Hematopoietic multipotent progenitor cell treated with erythropoietin and hydrocortisone succinate and interleukin-3 and kit ligand, for 6 days (in vitro differentiated cells): ENCODE measurements around the gene CDK19.

Experiments used
- DNase-seq: peaks from one replicate; pipeline ENCODE4 v3.0.0-alpha.2; 2015

The CDK19 gene

DNA sequence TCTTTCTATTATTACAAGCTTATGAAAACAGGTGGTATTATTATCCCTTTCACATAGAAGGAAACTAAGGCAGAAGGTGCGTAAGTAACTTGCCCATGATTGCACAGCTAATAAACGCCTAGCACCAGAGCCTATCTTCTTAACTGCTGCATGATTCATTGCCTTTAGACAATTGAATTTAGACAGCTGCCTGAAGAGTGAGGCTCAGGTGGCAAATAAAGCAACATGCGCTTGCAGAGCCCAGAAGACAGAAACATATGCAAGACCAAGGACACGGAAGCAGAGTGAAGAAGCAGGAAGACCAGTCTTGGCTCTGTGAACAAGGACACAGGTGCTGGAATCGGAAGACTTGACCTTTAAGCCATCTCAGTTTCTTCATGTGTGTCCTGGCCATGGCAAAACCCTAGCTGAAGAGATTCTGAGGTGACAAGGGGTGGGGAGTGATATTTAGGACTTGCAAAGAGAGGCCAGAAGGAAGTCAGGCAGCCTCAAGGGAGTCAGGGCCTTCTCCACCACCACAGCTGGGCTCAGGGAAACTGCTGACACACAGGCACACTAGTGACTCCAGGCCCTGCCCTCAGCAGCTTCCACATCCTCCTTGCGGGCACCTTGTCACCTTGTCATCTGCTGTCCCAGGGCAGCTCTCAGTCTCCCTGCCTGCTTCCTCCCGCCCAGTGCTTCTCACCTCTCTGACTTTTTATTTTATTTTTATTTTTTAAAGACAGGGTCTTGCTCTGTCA lies 247.1 kb downstream of the CDK19 start:
- no peak for DNase-seq

DNA sequence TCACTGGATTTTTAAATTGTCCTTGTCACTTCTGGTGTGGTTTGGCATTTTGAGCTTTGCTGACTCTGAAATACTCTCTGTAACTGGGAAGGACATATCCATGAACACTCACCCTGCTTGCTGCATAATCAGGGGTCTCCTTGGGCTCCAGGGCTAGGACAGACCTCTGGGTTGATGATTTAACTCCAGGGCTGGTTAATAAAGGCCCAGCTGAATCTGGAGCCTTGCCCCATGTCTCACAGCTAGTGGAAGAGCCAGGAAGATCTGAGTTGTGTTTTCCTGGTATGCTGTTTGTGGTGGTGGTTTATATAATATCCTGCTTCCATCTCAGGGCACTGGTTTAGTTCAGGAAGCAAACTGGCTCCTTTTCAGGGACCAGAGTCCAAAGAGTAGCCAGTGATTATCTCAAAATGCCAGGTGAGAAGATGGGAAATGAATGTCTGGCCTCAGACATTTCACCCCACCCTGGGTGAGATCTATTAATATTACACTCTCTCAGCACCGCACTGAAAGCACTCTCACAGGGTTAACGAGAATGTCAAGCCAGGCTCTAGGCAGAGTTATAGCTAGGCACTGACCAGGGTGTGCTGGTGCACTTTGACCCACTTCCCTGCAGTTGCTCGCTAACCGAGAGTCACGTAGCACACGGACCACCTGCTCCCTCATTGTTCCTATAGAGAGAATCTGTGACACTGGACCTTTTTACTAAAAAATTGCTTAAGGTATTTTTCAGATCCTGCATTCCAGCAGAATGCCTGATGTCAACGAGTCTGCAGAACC lies 248.7 kb downstream of the CDK19 start:
- no peak for DNase-seq

DNA sequence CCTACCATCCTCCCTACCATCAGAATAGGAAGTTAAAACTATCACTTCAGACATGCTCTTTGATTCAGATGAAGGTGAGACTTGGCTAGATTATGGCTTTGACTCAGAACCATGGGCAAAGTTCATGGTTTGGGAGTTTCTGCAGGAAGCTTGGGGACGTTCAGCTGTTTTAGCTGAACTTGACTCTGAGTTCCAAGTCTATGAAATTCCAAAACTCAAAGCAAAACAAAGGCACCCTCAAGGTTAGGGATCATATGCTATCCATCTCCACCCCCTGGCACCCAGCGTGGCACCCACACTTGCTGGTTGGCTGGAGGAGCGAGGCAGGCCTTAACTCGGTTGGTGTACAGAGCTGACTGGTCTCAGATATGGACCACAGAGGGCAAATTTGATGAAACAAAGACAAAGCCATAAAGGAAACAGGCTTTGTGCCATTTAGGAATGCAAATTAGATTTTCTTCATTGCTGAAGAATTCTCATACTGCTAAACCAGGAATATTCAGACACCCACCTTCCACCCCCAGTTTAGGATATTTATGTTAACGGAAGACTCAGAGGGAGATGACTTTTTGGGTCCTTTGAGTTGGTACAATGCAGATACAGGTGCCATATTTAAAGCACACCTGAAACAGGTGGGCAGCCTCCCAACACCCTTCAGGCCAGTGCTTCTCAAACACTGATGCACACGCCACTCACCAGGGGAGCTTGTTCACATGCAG lies 250.4 kb downstream of the CDK19 start:
- no peak for DNase-seq

DNA sequence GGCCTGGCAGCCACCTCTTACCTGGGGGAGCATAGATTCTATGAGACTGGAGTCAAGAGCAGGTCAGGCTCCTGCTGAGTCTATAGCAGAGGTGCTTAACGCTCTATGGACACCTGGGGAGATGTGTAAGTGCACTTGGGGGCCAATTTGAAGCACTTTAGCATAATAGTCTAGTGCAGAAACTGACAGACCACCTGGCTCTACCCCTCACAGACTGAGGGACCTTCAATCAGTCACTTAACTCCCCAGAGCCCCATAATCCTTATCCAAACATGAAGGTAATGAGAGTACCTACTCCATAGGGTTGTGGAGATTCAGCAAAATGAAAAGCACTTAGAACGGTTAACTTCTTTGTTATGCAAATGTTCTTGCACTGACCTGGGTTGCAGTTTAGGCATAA lies 251.6 kb downstream of the CDK19 start:
- DNase-seq, result no peak

DNA sequence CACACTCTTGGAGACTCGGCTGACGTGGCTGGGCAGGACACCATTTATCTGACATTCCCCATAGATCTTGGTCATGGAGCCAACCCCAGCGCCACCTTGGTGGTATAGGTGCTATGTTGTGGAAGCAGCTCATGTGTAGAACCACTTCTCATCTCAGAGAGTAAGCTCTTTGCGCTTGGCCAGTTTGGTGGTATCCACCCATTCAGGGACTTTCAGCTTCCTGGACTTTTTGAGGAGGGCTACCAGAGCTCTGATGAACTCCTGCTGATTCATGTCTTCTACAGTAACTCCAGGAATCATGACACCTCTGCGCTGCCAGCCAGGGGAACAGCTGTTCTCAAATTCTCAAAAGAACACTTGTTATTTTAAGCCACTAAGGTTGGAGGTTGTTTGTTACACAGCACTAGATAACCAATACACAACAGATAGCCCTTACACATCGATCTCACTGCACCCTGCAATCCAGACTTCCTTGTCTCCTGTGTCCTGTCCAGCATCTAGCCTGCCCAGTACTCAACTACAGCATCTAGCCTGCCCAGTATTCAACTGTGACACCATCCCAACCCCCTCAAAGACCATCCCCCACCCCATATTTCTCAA lies 252.9 kb downstream of the CDK19 start:
- DNase-seq, result no peak

DNA sequence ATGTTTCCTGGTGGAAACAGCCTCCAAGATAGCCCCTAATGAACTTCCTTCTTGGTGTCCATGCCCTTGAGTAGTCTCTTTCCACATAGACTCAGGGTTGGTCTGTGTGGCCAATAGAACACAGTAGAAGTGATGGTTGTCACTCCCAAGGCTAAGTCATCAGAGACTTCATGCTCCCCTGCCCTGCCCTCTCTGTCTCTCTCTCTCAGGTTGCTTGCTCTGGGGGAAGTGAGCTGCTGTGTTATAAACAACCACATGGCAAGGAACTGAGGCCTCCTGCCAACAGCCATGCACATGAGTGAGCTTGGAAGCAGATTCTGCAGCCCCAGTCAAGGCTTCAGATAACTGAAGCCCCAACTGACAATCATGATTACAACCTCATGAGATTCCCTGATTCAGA lies 253.6 kb downstream of the CDK19 start:
- DNase-seq, result no peak

DNA sequence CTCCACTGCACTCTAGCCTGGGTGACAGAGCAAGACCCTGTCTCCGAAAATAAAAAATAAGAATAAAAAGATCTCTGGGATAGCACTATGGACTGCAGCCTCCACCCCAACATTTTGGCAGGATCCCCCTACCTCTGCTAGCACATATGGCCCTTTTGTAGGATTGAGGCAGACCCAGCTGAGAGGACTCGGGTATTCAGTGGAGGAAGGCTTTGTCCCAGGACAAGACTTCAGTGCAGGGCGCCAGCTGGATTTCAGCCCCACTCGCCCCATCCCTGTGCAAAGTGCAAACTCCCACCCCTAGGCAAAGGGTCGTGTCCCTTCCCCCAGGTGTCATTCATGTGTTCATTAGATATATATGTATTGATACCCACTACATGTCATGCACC lies 254.3 kb downstream of the CDK19 start:
- no peak for DNase-seq

DNA sequence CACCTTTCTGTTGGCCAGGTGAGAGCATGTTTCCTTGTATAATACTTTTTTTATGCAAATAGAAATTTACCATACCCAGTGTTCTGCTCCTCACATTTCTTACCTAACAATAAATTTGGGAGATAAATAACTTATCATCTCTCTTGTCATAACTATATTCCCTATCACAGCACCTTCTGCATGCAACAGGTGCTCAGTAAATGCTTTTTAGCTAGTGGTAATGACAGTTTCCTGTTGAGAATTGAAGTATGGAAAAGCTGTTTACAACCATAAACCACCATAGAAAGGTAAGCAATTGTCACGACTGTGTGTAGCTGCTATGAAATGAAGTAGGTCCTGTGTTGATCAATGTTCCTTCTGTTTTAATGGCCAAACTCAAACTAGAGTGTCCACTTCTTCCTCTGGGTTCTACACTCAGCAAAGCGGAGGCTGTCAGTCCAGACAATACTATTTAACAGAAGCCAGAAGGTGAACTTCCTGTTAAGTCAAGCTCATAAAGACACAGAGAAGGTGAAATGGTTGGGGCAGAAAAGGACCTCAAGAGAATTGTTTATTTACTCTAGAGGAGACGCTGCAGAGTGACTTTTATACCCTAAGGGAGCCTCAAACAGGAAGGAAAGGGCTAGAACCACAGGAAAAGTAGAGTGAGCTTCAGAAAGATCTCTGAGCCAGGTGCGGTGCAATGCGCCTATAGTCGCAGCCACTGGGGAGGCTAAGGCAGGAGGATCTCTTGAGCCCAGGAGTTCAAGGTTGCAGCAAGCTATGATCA lies 254.8 kb downstream of the CDK19 start:
- DNase-seq, result no peak
